ENCODE measurements around the gene UXT. TPM values are rescaled to one million over a fixed set of nuclear protein-coding genes. Genes with fewer than 3 reads are reported as not detected.

UXT gene
- total RNA-seq, 3 donors from 2014 or later: 130 to 155 (median 140) TPM

- Histone ChIP-seq H3K27ac (no peak within 1 kb of the TSS), H3K4me3 (peak within 1 kb of the TSS; percentile 23 to 62 (median 37)), H3K36me3 (no peaks in the 10 kb centered on the region), H3K27me3 (peaks cover 0 to 35% of the 10 kb centered on the region in 2 donors), H3K4me1 (no peaks in the 10 kb centered on the region), H3K9me3 (no peaks in the 10 kb centered on the region)
- DNase-seq (ENCODE audit: low spot score in 2 of 2): peak; percentile 57 to 74
- intact Hi-C loops (cut with DNase I; ENCODE audit: low total_unique reads): loop anchor here (10.0 kb wide), 1 partner anchor 45 kb away; no protein-coding TSS in a partner anchor
- TF ChIP-seq POLR2A (IDR thresholded peaks at IDR 0.05) (no peak), POLR2AphosphoS5 (IDR thresholded peaks at IDR 0.05) (peak in 1 of 3 donors; percentile 44), CTCF (IDR thresholded peaks at IDR 0.05) (no peak)
These were observed 39.3 kb downstream of the UXT start, which contains the start of gene SYN1 for GRCh38 chrX:47619486-47620302. TSS of gene SYN1 (minus strand) at chrX:47619857. CDS start at chrX:47619728, 129 bp downstream.

- H3K4me1 ChIP-seq: no peaks in the 10 kb centered on the region
- no peak overlapping the region for H3K27ac ChIP-seq
- peaks cover 0 to 2% of the 10 kb centered on the region in 2 donors for H3K9me3 ChIP-seq
- intact Hi-C loops (cut with DNase I; ENCODE audit: low total_unique reads): no loop called here
- H3K36me3 ChIP-seq: no peaks in the 10 kb centered on the region
- H3K27me3 ChIP-seq: peaks cover 0 to 41% of the 10 kb centered on the region in 2 donors
- peak overlapping the region in 1 of 3 donors; percentile 62 for H3K4me3 ChIP-seq
- no peak for DNase-seq (ENCODE audit: low spot score in 2 of 2)
- TF ChIP-seq CTCF (IDR thresholded peaks at IDR 0.05): no peak
- no peak for TF ChIP-seq POLR2A (IDR thresholded peaks at IDR 0.05)
- TF ChIP-seq POLR2AphosphoS5 (IDR thresholded peaks at IDR 0.05): no peak
These were observed 40.0 kb downstream of the UXT start for GRCh38 chrX:47618923-47619485.

- TF ChIP-seq POLR2AphosphoS5 (IDR thresholded peaks at IDR 0.05) (no peak), POLR2A (IDR thresholded peaks at IDR 0.05) (no peak), CTCF (IDR thresholded peaks at IDR 0.05) (no peak)
- H3K27ac ChIP-seq: no peak overlapping the region
- intact Hi-C loops (cut with DNase I; ENCODE audit: low total_unique reads): no loop called here
- no peaks in the 10 kb centered on the region for H3K36me3 ChIP-seq
- H3K27me3 ChIP-seq: peaks cover 0 to 45% of the 10 kb centered on the region in 2 donors
- DNase-seq (ENCODE audit: low spot score in 2 of 2): no peak
- H3K9me3 ChIP-seq: peaks cover 0 to 4% of the 10 kb centered on the region in 2 donors
- H3K4me3 ChIP-seq: no peak overlapping the region
- H3K4me1 ChIP-seq: no peaks in the 10 kb centered on the region
These were observed 44.4 kb downstream of the UXT start for GRCh38 chrX:47614618-47615017.

- H3K4me3 ChIP-seq: no peak overlapping the region
- intact Hi-C loops (cut with DNase I; ENCODE audit: low total_unique reads): no loop called here
- H3K9me3 ChIP-seq: peaks cover 0 to 4% of the 10 kb centered on the region in 2 donors
- H3K27ac ChIP-seq: no peak overlapping the region
- no peak for TF ChIP-seq CTCF (IDR thresholded peaks at IDR 0.05)
- no peak for TF ChIP-seq POLR2A (IDR thresholded peaks at IDR 0.05)
- no peak for TF ChIP-seq POLR2AphosphoS5 (IDR thresholded peaks at IDR 0.05)
- H3K27me3 ChIP-seq: peaks cover 0 to 49% of the 10 kb centered on the region in 2 donors
- no peak for DNase-seq (ENCODE audit: low spot score in 2 of 2)
- no peaks in the 10 kb centered on the region for H3K36me3 ChIP-seq
- no peaks in the 10 kb centered on the region for H3K4me1 ChIP-seq
These were observed 45.9 kb downstream of the UXT start for GRCh38 chrX:47613082-47613481.

GRCh38 chrX:47612418-47612817 lies 46.6 kb downstream of the UXT start:
- no peak for TF ChIP-seq CTCF (IDR thresholded peaks at IDR 0.05)
- no peak for TF ChIP-seq POLR2AphosphoS5 (IDR thresholded peaks at IDR 0.05)
- no peak for TF ChIP-seq POLR2A (IDR thresholded peaks at IDR 0.05)
- intact Hi-C loops (cut with DNase I; ENCODE audit: low total_unique reads): no loop called here
- Histone ChIP-seq H3K36me3 (no peaks in the 10 kb centered on the region), H3K9me3 (peaks cover 0 to 4% of the 10 kb centered on the region in 2 donors), H3K27me3 (peaks cover 0 to 49% of the 10 kb centered on the region in 2 donors), H3K27ac (no peak overlapping the region), H3K4me1 (no peaks in the 10 kb centered on the region), H3K4me3 (no peak overlapping the region)
- no peak for DNase-seq (ENCODE audit: low spot score in 2 of 2)
